ENCODE results near the gene C5.

C5 gene

DNA sequence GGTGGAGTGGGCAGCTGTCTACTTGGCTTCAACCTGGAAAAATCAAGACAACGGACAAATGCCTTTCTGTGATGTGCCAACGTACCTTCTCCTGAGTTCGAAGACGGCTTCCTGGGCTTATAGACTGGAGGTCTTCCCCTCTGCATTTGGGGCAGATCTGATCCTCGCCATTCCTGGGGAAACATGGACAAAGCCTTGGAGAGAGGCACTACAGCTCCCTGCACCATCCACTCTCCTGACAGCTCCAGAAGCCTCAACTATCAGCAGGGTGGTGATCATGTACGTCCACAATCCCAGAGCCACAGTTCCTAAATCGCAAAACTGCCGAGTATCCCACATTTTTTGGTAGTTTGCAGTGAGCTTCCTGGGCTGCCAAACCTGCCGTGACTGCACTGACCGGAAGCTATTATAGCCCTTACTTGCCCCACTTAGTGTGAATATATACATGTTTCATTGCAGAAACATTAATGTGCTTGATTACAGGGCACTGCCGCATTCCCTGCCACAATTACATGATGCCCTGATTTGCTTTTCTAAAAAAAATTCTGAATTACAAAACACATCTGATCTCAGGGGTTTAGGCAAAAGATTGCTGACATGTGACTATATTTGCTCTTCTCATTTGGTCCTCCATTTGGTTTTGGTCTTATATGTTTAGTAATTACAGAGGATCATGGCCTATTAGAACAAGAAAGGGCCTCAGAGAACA, 126.3 kb downstream of the C5 start:
- Histone ChIP-seq H3K4me2 (ENCODE audit: low read depth, low read length, poor library complexity, severe bottlenecking) (no peak overlapping the region), H3K27ac (ENCODE audit: low read depth, low read length) (no peak overlapping the region), H3K4me3 (ENCODE audit: insufficient read depth, low read length, poor library complexity, severe bottlenecking) (no peak overlapping the region), H4K20me1 (ENCODE audit: low read depth, low read length) (no peaks in the 10 kb centered on the region), H3K27me3 (ENCODE audit: low read length) (no peaks in the 10 kb centered on the region), H3K9me2 (replicated peaks; ENCODE audit: insufficient read depth, low read length) (no peaks in the 10 kb centered on the region), H3K9ac (ENCODE audit: low read length) (no peak overlapping the region), H3F3A (ENCODE audit: insufficient read depth) (peaks cover 17% of the 10 kb centered on the region), H3K79me2 (ENCODE audit: insufficient read depth, low read length) (no peaks in the 10 kb centered on the region), H3K36me3 (ENCODE audit: low read length) (no peaks in the 10 kb centered on the region), H3K9me3 (ENCODE audit: insufficient read depth, low read length) (no peaks in the 10 kb centered on the region), H2AFZ (ENCODE audit: low read depth, low read length, severe bottlenecking) (no peak overlapping the region)
- TF ChIP-seq EZH2phosphoT487 (conservative IDR thresholded peaks at IDR 0.05; ENCODE audit: low read length) = no peak
- TF ChIP-seq, protein P1, sequence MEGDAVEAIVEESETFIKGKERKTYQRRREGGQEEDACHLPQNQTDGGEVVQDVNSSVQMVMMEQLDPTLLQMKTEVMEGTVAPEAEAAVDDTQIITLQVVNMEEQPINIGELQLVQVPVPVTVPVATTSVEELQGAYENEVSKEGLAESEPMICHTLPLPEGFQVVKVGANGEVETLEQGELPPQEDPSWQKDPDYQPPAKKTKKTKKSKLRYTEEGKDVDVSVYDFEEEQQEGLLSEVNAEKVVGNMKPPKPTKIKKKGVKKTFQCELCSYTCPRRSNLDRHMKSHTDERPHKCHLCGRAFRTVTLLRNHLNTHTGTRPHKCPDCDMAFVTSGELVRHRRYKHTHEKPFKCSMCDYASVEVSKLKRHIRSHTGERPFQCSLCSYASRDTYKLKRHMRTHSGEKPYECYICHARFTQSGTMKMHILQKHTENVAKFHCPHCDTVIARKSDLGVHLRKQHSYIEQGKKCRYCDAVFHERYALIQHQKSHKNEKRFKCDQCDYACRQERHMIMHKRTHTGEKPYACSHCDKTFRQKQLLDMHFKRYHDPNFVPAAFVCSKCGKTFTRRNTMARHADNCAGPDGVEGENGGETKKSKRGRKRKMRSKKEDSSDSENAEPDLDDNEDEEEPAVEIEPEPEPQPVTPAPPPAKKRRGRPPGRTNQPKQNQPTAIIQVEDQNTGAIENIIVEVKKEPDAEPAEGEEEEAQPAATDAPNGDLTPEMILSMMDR (IDR thresholded peaks at IDR 0.05; ENCODE audit: insufficient read depth, low read length, poor library complexity, severe bottlenecking) = no peak

DNA sequence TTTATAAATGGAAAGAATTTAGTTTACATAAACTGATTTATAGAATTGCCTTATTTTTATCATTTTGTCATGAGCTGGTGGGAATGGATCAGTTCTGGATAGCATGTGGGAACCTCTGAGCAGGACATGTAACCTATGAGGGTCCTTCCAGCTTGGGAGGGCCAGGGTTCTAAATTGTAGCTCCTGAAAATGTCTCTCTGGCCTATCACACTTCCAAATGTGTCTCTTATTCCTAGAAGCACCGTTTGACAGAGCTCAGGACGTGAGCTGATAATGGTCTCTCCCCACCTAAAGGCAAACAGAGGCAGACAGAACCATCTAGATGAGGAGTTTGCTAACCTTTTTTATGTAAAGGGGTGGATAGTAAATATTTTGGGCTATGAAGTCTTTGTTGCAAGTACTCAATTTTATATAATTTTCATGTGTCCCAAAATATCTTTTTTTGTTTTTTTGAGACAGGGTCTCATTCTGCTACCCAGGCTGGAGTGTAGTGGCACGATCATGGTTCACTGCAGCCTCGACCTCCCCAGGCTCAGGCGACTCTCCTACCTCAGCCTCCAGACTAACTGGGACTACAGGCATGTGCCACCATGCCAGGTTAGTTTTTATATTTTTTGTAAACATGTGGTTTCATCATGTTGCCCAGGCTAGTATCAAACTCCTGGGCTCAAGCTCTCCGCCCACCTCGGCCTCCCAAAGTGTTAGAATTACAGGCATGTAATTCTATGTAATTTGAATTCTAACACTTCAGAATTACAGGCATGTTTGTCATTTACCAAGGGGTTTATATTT, 127.5 kb downstream of the C5 start:
- Histone ChIP-seq H3K27me3 (ENCODE audit: low read length) (no peaks in the 10 kb centered on the region), H3K9ac (ENCODE audit: low read length) (no peak overlapping the region), H3K4me2 (ENCODE audit: low read depth, low read length, poor library complexity, severe bottlenecking) (no peak overlapping the region), H3K36me3 (ENCODE audit: low read length) (no peaks in the 10 kb centered on the region), H4K20me1 (ENCODE audit: low read depth, low read length) (no peaks in the 10 kb centered on the region), H3K4me3 (ENCODE audit: insufficient read depth, low read length, poor library complexity, severe bottlenecking) (no peak overlapping the region), H3K9me2 (replicated peaks; ENCODE audit: insufficient read depth, low read length) (no peaks in the 10 kb centered on the region), H3K79me2 (ENCODE audit: insufficient read depth, low read length) (no peaks in the 10 kb centered on the region), H3K9me3 (ENCODE audit: insufficient read depth, low read length) (no peaks in the 10 kb centered on the region), H3F3A (ENCODE audit: insufficient read depth) (peaks cover 8% of the 10 kb centered on the region), H3K27ac (ENCODE audit: low read depth, low read length) (no peak overlapping the region), H2AFZ (ENCODE audit: low read depth, low read length, severe bottlenecking) (no peak overlapping the region)
- no peak for TF ChIP-seq EZH2phosphoT487 (conservative IDR thresholded peaks at IDR 0.05; ENCODE audit: low read length)
- TF ChIP-seq, protein P1 (IDR thresholded peaks at IDR 0.05; ENCODE audit: insufficient read depth, low read length, poor library complexity, severe bottlenecking) = no peak

DNA sequence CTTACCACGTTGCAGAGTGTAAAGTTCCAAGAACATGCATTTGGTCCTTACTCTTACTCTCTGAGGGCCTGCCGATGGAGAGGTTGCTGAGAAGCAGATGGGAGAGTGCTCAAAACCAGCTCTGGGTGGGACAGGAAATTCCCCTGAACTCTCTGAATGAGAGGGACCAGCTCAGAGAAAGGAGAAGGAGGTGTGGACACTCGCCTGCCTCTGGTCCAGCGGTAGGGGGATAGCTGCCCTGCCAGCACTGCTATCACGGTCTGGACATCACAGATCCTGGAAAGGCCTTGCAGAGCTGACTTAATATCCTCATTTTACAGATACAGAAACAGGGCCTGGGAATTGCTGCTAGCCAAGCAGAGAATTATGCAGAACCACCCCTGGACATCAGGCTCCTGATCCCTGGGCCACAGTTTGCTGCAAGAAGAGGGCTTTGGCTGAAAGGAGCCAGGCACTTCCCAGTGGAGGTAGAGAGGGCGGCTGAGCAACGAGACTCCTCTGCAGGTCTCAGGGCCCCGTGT, 128.4 kb downstream of the C5 start:
- Histone ChIP-seq H3K4me3 (ENCODE audit: insufficient read depth, low read length, poor library complexity, severe bottlenecking) (no peak overlapping the region), H3K27ac (ENCODE audit: low read depth, low read length) (no peak overlapping the region), H3F3A (ENCODE audit: insufficient read depth) (0 out of 2 replicates have a peak, but pooled peaks cover 3% of the 10 kb centered on the region), H3K27me3 (ENCODE audit: low read length) (no peaks in the 10 kb centered on the region), H4K20me1 (ENCODE audit: low read depth, low read length) (no peaks in the 10 kb centered on the region), H2AFZ (ENCODE audit: low read depth, low read length, severe bottlenecking) (no peak overlapping the region), H3K9me3 (ENCODE audit: insufficient read depth, low read length) (no peaks in the 10 kb centered on the region), H3K9me2 (replicated peaks; ENCODE audit: insufficient read depth, low read length) (no peaks in the 10 kb centered on the region), H3K4me2 (ENCODE audit: low read depth, low read length, poor library complexity, severe bottlenecking) (no peak overlapping the region), H3K36me3 (ENCODE audit: low read length) (no peaks in the 10 kb centered on the region), H3K9ac (ENCODE audit: low read length) (no peak overlapping the region), H3K79me2 (ENCODE audit: insufficient read depth, low read length) (no peaks in the 10 kb centered on the region)
- TF ChIP-seq, protein P1 (IDR thresholded peaks at IDR 0.05; ENCODE audit: insufficient read depth, low read length, poor library complexity, severe bottlenecking) = no peak
- no peak for TF ChIP-seq EZH2phosphoT487 (conservative IDR thresholded peaks at IDR 0.05; ENCODE audit: low read length)

Data from SU-DHL-6 (cell line).